Measurements from ENCODE around the gene NKX1-2.

The NKX1-2 gene

GRCh38 chr10:124425227-124425962 lies 24.4 kb downstream of the NKX1-2 start:
- ChIA-PET CTCF (no interaction called here), POLR2A (no interaction called here)
- H3K4me3 ChIP-seq (ENCODE audit: low read depth, low read length) = no peak overlapping the region
- no peak for TF ChIP-seq CTCF (IDR thresholded peaks at IDR 0.05; ENCODE audit: insufficient read depth, low read length, missing control alignments)
- DNase-seq (ENCODE audit: low read depth, low spot score) = no peak

- DNase-seq (ENCODE audit: low read depth, low spot score) = no peak
- H3K4me3 ChIP-seq (ENCODE audit: low read depth, low read length) = no peak overlapping the region
- no peak for TF ChIP-seq CTCF (IDR thresholded peaks at IDR 0.05; ENCODE audit: insufficient read depth, low read length, missing control alignments)
- CTCF ChIA-PET = no interaction called here
- POLR2A ChIA-PET = no interaction called here
Observed at GRCh38 chr10:124423813-124424212, 26.0 kb downstream of the NKX1-2 start.

GRCh38 chr10:124422742-124423141 lies 27.1 kb downstream of the NKX1-2 start:
- POLR2A ChIA-PET = no interaction called here
- DNase-seq (ENCODE audit: low read depth, low spot score) = no peak
- no peak overlapping the region for H3K4me3 ChIP-seq (ENCODE audit: low read depth, low read length)
- CTCF ChIA-PET = interaction anchor here (1.4 kb wide), 1 partner anchor 34 kb away, joined by 3 read pairs; no protein-coding TSS in a partner anchor
- TF ChIP-seq CTCF (IDR thresholded peaks at IDR 0.05; ENCODE audit: insufficient read depth, low read length, missing control alignments) = no peak

- H3K4me3 ChIP-seq (ENCODE audit: low read depth, low read length) = no peak overlapping the region
- CTCF ChIA-PET = no interaction called here
- POLR2A ChIA-PET = no interaction called here
- no peak for DNase-seq (ENCODE audit: low read depth, low spot score)
- no peak for TF ChIP-seq CTCF (IDR thresholded peaks at IDR 0.05; ENCODE audit: insufficient read depth, low read length, missing control alignments)
Observed at GRCh38 chr10:124420254-124420653, 29.6 kb downstream of the NKX1-2 start.

GRCh38 chr10:124419635-124420034 lies 30.2 kb downstream of the NKX1-2 start:
- TF ChIP-seq CTCF (IDR thresholded peaks at IDR 0.05; ENCODE audit: insufficient read depth, low read length, missing control alignments) = no peak
- no peak overlapping the region for H3K4me3 ChIP-seq (ENCODE audit: low read depth, low read length)

GRCh38 chr10:124418726-124419501 lies 30.9 kb downstream of the NKX1-2 start, which contains the start of gene OAT:
TSS of gene OAT (minus strand) at chr10:124418923. CDS start at chr10:124412171, 6,752 bp downstream.
- POLR2A ChIA-PET = interaction anchor here (0.5 to 1.5 kb wide), 12 partner anchors 10 to 1265 kb away, joined by 3 to 8 read pairs (median 3); partner anchors contain the start of genes BUB3 and LHPP
- CTCF ChIA-PET = interaction anchor here (0.9 to 2.6 kb wide), 2 partner anchors 9 to 15 kb away, joined by 3 to 15 read pairs; no protein-coding TSS in a partner anchor
- H3K4me3 ChIP-seq (ENCODE audit: low read depth, low read length) = peak within 1 kb of the TSS; percentile 76
- DNase-seq (ENCODE audit: low read depth, low spot score) = peak; percentile 65
- TF ChIP-seq CTCF (IDR thresholded peaks at IDR 0.05; ENCODE audit: insufficient read depth, low read length, missing control alignments) = peak; percentile 40

More at GRCh38 chr10:124419635-124420034, 30.2 kb downstream of the NKX1-2 start:
- DNase-seq (ENCODE audit: low read depth, low spot score) = no peak
- ChIA-PET POLR2A (interaction anchor here (0.7 to 1.3 kb wide), 5 partner anchors 9 to 1266 kb away, joined by 3 to 8 read pairs (median 5); partner anchors contain the start of genes BUB3 and LHPP), CTCF (no interaction called here)
